Measurements from ENCODE around the gene PAX4. TPM values are rescaled to one million over a fixed set of nuclear protein-coding genes. Genes with fewer than 3 reads are reported as not detected.

The PAX4 gene
- polyA plus RNA-seq, 1 experiment: not detected

- POLR2A ChIA-PET: no interaction called here
- CTCF ChIA-PET: interaction anchor here (0.7 to 1.3 kb wide), 3 partner anchors 9 to 580 kb away, joined by 3 to 5 read pairs (median 3); no protein-coding TSS in a partner anchor
- peak; percentile 43 for TF ChIP-seq CTCF (IDR thresholded peaks at IDR 0.05; ENCODE audit: insufficient read depth, low read depth, low read length)
- DNase-seq (ENCODE audit: low read depth): no peak
- Histone ChIP-seq H3K27me3 (ENCODE audit: control insufficient read depth, insufficient read depth, low read length) (peaks cover 2% of the 10 kb centered on the region; the same call in 1 of the 2 replicates), H3K36me3 (ENCODE audit: control insufficient read depth, insufficient read depth, low read length) (no peaks in the 10 kb centered on the region), H3K4me3 (ENCODE audit: low read depth, low read length) (no peak overlapping the region)
Observed at GRCh38 chr7:127629268-127629854, 11.4 kb upstream of the PAX4 start.

GRCh38 chr7:127628445-127628844 is 10.5 kb upstream of the PAX4 start:
- H3K27me3 ChIP-seq (ENCODE audit: control insufficient read depth, insufficient read depth, low read length): peaks cover 2% of the 10 kb centered on the region; the same call in 1 of the 2 replicates
- TF ChIP-seq CTCF (IDR thresholded peaks at IDR 0.05; ENCODE audit: insufficient read depth, low read depth, low read length): 0 out of 2 replicates have a peak, but pooled peaks have one; percentile 4
- CTCF ChIA-PET: interaction anchor here (0.7 to 1.3 kb wide), 3 partner anchors 8 to 581 kb away, joined by 3 to 5 read pairs (median 3); no protein-coding TSS in a partner anchor
- H3K4me3 ChIP-seq (ENCODE audit: low read depth, low read length): no peak overlapping the region
- no peak for DNase-seq (ENCODE audit: low read depth)
- H3K36me3 ChIP-seq (ENCODE audit: control insufficient read depth, insufficient read depth, low read length): no peaks in the 10 kb centered on the region
- POLR2A ChIA-PET: no interaction called here

GRCh38 chr7:127625331-127625730 is 7.4 kb upstream of the PAX4 start:
- TF ChIP-seq CTCF (IDR thresholded peaks at IDR 0.05; ENCODE audit: insufficient read depth, low read depth, low read length): no peak
- CTCF ChIA-PET: no interaction called here

GRCh38 chr7:127620406-127621233 is 2.7 kb upstream of the PAX4 start:
- H3K27me3 ChIP-seq (ENCODE audit: control insufficient read depth, insufficient read depth, low read length): peaks cover 42% of the 10 kb centered on the region
- H3K4me3 ChIP-seq (ENCODE audit: low read depth, low read length): no peak overlapping the region
- H3K36me3 ChIP-seq (ENCODE audit: control insufficient read depth, insufficient read depth, low read length): no peaks in the 10 kb centered on the region
- no peak for TF ChIP-seq CTCF (IDR thresholded peaks at IDR 0.05; ENCODE audit: insufficient read depth, low read depth, low read length)
- ChIA-PET CTCF (interaction anchor here (1.5 kb wide), 1 partner anchor 8 kb away, joined by 3 read pairs; no protein-coding TSS in a partner anchor), POLR2A (no interaction called here)
- DNase-seq (ENCODE audit: low read depth): no peak

More at GRCh38 chr7:127625331-127625730, 7.4 kb upstream of the PAX4 start:
- no peak for DNase-seq (ENCODE audit: low read depth)
- H3K27me3 ChIP-seq (ENCODE audit: control insufficient read depth, insufficient read depth, low read length): peaks cover 10% of the 10 kb centered on the region
- no peak overlapping the region for H3K4me3 ChIP-seq (ENCODE audit: low read depth, low read length)
- POLR2A ChIA-PET: no interaction called here
- H3K36me3 ChIP-seq (ENCODE audit: control insufficient read depth, insufficient read depth, low read length): no peaks in the 10 kb centered on the region
